K562 (cell line): ENCODE measurements around the gene JUN. TPM values are rescaled to one million over a fixed set of nuclear protein-coding genes. Genes with fewer than 3 reads are reported as not detected.

Experiments
- ATAC-seq: fragments of 200-7000 bp; cut with Tn5 transposase; 3 replicates; pipeline ENCODE4 v1.9.1; 2020; ENCODE audit warnings: moderate library complexity
- BruUV-seq: library from RNA; stranded (reverse); fragments of 400-500 nt; replicated peaks from 2 replicates; lab custom pipeline; 2021; lab: Mats Ljungman, UMichigan
- CTCF ChIA-PET: fragments of 300-600 bp; formaldehyde crosslinking; extraction: SDS; loops from one replicate; lab custom pipeline; 2021; ENCODE audit warnings: low intra/inter-chr PET ratio; lab: Yijun Ruan, JAX
- POLR2A ChIA-PET: fragments of 300-600, 350-650 bp; sonication (Branson Sonifier 250); formaldehyde crosslinking; extraction: SDS; loops from one replicate; lab custom pipeline; 2021; ENCODE audit warnings: antibody characterized with exemption, inconsistent platforms; lab: Yijun Ruan, JAX
- DNase-seq, 4 experiments: peaks; one replicate each; pipeline versions ENCODE4 v3.0.0 to v3.0.0-alpha.2; 2011 to 2018; ENCODE audit warnings: low spot score in 3 of 4, mixed read lengths in 3 of 4; ENCODE audit errors: extremely low read depth in 1 of 4
- FAIRE-seq: peaks from 2 replicates; lab custom pipeline; 2011; peaks lifted over from hg19 to GRCh38; lab: Jason Lieb, UNC
- H2AFZ ChIP-seq: 2 replicates; pipeline ENCODE4 v1.6.0; 2011; ENCODE audit warnings: low read depth, low read length, control low read depth, inconsistent platforms
- H3K27ac ChIP-seq: fragments of 200-600 bp; 3 replicates; pipeline ENCODE4 v1.8.0; 2011; ENCODE audit warnings: low read depth, mild to moderate bottlenecking, control low read depth, inconsistent platforms, low read length, moderate library complexity, mixed read lengths; ENCODE audit errors: extremely low read depth
- H3K27me3 ChIP-seq, 2 experiments: fragments of 300-600 bp in 1 of 2; 2 replicates in 1 of 2; 3 replicates in 1 of 2; pipeline versions ENCODE4 v1.6.0 to v1.8.0; 2011; ENCODE audit warnings: inconsistent platforms in 2 of 2, low read length in 2 of 2, mild to moderate bottlenecking in 1 of 2, mixed read lengths in 1 of 2, moderate library complexity in 1 of 2; ENCODE audit not compliant: control insufficient read depth in 2 of 2, insufficient read depth in 2 of 2
- H3K36me3 ChIP-seq: fragments of 300-600 bp; 3 replicates; pipeline ENCODE4 v1.8.0; 2011; ENCODE audit warnings: mild to moderate bottlenecking, low read length, inconsistent platforms; ENCODE audit not compliant: control insufficient read depth, insufficient read depth
- H3K4me1 ChIP-seq, 2 experiments: fragments of 200-600 bp in 1 of 2; replicated peaks in 1 of 2; 2 replicates in 1 of 2; 3 replicates in 1 of 2; pipeline versions ENCODE4 v1.5.1 to v1.8.0; 2011; ENCODE audit warnings: inconsistent platforms in 2 of 2, low read length in 2 of 2, mild to moderate bottlenecking in 1 of 2, mixed read lengths in 1 of 2, moderate library complexity in 1 of 2; ENCODE audit not compliant: control insufficient read depth in 2 of 2, insufficient read depth in 2 of 2
- H3K4me2 ChIP-seq: 2 replicates; pipeline ENCODE4 v1.6.1; 2011; ENCODE audit warnings: low read length, control low read depth, inconsistent platforms, mixed read lengths; ENCODE audit not compliant: insufficient read depth
- H3K4me3 ChIP-seq: fragments of 200-600 bp; sonication (generic), shearing (Covaris generic); 2 replicates; pipeline ENCODE4 v1.5.1; 2016; ENCODE audit warnings: control low read depth, inconsistent platforms
- H3K79me2 ChIP-seq: fragments of 200-600 bp; 3 replicates; pipeline ENCODE4 v1.8.0; 2011; ENCODE audit warnings: low read length, inconsistent platforms; ENCODE audit not compliant: control insufficient read depth, insufficient read depth
- H3K9ac ChIP-seq, 2 experiments: 2 replicates each; pipeline versions ENCODE4 v1.6.0 to v1.6.1; 2011; ENCODE audit warnings: low read depth in 2 of 2, low read length in 2 of 2, control low read depth in 1 of 2, inconsistent platforms in 1 of 2, mild to moderate bottlenecking in 1 of 2, mixed read lengths in 1 of 2; ENCODE audit not compliant: insufficient read depth in 1 of 2
- H3K9me1 ChIP-seq: one replicate; pipeline ENCODE4 v1.6.0; 2011; ENCODE audit warnings: inconsistent platforms, mild to moderate bottlenecking, low read length, moderate library complexity; ENCODE audit not compliant: control insufficient read depth, insufficient read depth
- H3K9me3 ChIP-seq: replicated peaks from 2 replicates; pipeline ENCODE4 v1.5.1; 2011; ENCODE audit warnings: low read depth, low read length, inconsistent platforms; ENCODE audit not compliant: control insufficient read depth, insufficient read depth
- H4K20me1 ChIP-seq: replicated peaks from 2 replicates; pipeline ENCODE4 v1.6.1; 2011; ENCODE audit warnings: low read length, inconsistent platforms, mixed read lengths; ENCODE audit not compliant: control insufficient read depth, insufficient read depth
- DLX4 ChIP-seq: fragments of 250-450 bp; sonication (Bioruptor Pico); IDR thresholded peaks from 2 replicates; pipeline ENCODE4 v1.6.1; 2021; ENCODE audit warnings: mild to moderate bottlenecking
- HMGN3 ChIP-seq: IDR thresholded peaks from 2 replicates; pipeline ENCODE4 v1.6.1; 2011; ENCODE audit warnings: borderline replicate concordance, low read depth, mild to moderate bottlenecking, mixed read lengths, low read length; ENCODE audit not compliant: insufficient read length; ENCODE audit errors: extremely low read depth
- HNRNPH1 ChIP-seq: fragments of 200-400 bp; formaldehyde crosslinking; optimal IDR thresholded peaks from 2 replicates; pipeline ENCODE3; 2017; ENCODE audit warnings: low read depth, mild to moderate bottlenecking, low read length, moderate library complexity
- KAT7 ChIP-seq: sonication (generic); formaldehyde crosslinking; IDR thresholded peaks from 2 replicates; pipeline ENCODE4 v1.8.0; 2022; ENCODE audit warnings: missing genetic modification reagents, mild to moderate bottlenecking, borderline replicate concordance
- MXI1 ChIP-seq: IDR thresholded peaks from 2 replicates; pipeline ENCODE4 v1.6.1; 2011; ENCODE audit warnings: low read depth, mild to moderate bottlenecking, improper control_type of control experiment, low read length
- NFIX ChIP-seq: fragments of 250-450 bp; sonication (Bioruptor Pico); IDR thresholded peaks from 2 replicates; pipeline ENCODE4 v1.4.0; 2020; ENCODE audit warnings: low read depth, mild to moderate bottlenecking, moderate library complexity
- PTRF ChIP-seq: fragments of 450-650 bp; IDR thresholded peaks from 2 replicates; pipeline ENCODE4 v1.6.1; 2016; ENCODE audit warnings: mild to moderate bottlenecking, missing genetic modification characterization, missing compliant biosample characterization
- SMAD4 ChIP-seq: fragments of 250-450 bp; sonication (Bioruptor Pico); conservative IDR thresholded peaks from 2 replicates; pipeline ENCODE4 v1.8.0; 2021; ENCODE audit warnings: inconsistent platforms, mild to moderate bottlenecking, moderate library complexity
- SRF ChIP-seq, 2 experiments: fragments of 250-450, 450-650 bp in 1 of 2; sonication (Bioruptor Pico) in 1 of 2; sonication (generic) in 1 of 2; formaldehyde crosslinking; IDR thresholded peaks; 2 replicates each; pipeline versions ENCODE4 v1.5.0 to v1.5.1; 2020 to 2022; ENCODE audit warnings: mild to moderate bottlenecking in 1 of 2, missing genetic modification reagents in 1 of 2
- TBL1XR1 ChIP-seq, 2 experiments: IDR thresholded peaks; 2 replicates each; pipeline ENCODE4 v1.6.1; 2012; ENCODE audit warnings: improper control_type of control experiment in 2 of 2, low read length in 2 of 2, mild to moderate bottlenecking in 1 of 2
- TRIM24 ChIP-seq, 2 experiments: fragments of 450-650 bp; IDR thresholded peaks; 2 replicates each; pipeline ENCODE4 v1.6.1; 2016
- ZBTB17 ChIP-seq: fragments of 450-650 bp; formaldehyde crosslinking; IDR thresholded peaks from 2 replicates; pipeline ENCODE4 v1.4.0; 2020; ENCODE audit warnings: mild to moderate bottlenecking
- ZNF347 ChIP-seq: fragments of 450-650 bp; formaldehyde crosslinking; IDR thresholded peaks from 2 replicates; pipeline ENCODE4 v1.4.0; 2020; ENCODE audit warnings: low read depth, mild to moderate bottlenecking, moderate library complexity
- ZNF583 ChIP-seq: fragments of 250-450 bp; sonication (Bioruptor Pico); IDR thresholded peaks from 2 replicates; pipeline ENCODE4 v1.4.0; 2020
- ZNF695 ChIP-seq: fragments of 450-650 bp; formaldehyde crosslinking; IDR thresholded peaks from 2 replicates; pipeline ENCODE4 v1.4.0; 2020; ENCODE audit warnings: mild to moderate bottlenecking, moderate library complexity
- WGBS: fragments of 100-300 bp; shearing (Covaris generic); methylation state at CpG from one replicate; pipeline ENCODE4 v1.1.6; 2016; ENCODE audit warnings: low coverage, mixed read lengths; ENCODE audit not compliant: insufficient coverage; ENCODE audit errors: missing lambda C conversion rate; 5-methylcytosine and 5-hydroxymethylcytosine counted together
- in situ Hi-C: fragments of 300-500 bp; cut with MboI; formaldehyde crosslinking; loops from 4 replicates; pipeline ENCODE4 v1.15.0; 2018; ENCODE audit warnings: inconsistent platforms, mixed read lengths
- intact Hi-C: fragments of 100-400 bp; cut with micrococcal nuclease; formaldehyde crosslinking; loops from 2 replicates; pipeline ENCODE4 v1.14.2; 2022
- polyA plus RNA-seq, 8 experiments: library from polyadenylated mRNA; depleted of rRNA in 4 of 8; stranded (reverse) in 5 of 8; unstranded in 3 of 8; fragments of >200 nt; fragmentation: Nextera tagmentation in 2 of 8; fragmentation: Illumina TruSeq in 1 of 8; extraction: Ambion mirVana in 2 of 8; extraction: Trizol in 1 of 8; gene quantifications; 2 replicates each; pipeline versions ENCODE4 v1.2.1 to v1.2.3, GENCODE V29; 2011 to 2014; ENCODE audit warnings: inconsistent platforms in 1 of 8, missing spikeins in 1 of 8
- total RNA-seq, 7 experiments: library from RNA; depleted of rRNA in 6 of 7; stranded (reverse); fragments of >200 nt in 6 of 7; fragmentation: Illumina TruSeq in 2 of 7; extraction: Trizol in 2 of 7; gene quantifications; 2 replicates each; pipeline versions ENCODE4 v1.2.1 to v1.2.3, GENCODE V29; 2011 to 2021; ENCODE audit warnings: low replicate concordance in 1 of 7
- TF ChIP-seq, protein P1 (sequence below): fragments of 250-450 bp; sonication (Bioruptor Pico); IDR thresholded peaks from 2 replicates; pipeline ENCODE4 v1.4.0; 2020
- TF ChIP-seq, protein P2 (sequence below): IDR thresholded peaks from 2 replicates; pipeline ENCODE4 v1.6.1; 2014; ENCODE audit warnings: antibody characterized with exemption
- TF ChIP-seq, protein P3 (sequence below): fragments of 450-650 bp; IDR thresholded peaks from 2 replicates; pipeline ENCODE4 v1.6.1; 2017; ENCODE audit warnings: mild to moderate bottlenecking, moderate library complexity

JUN gene
- total and polyA plus RNA-seq, 9 of the 15 experiments (the other 6 are each of a cell fraction or from before 2014, with no cell fraction given): 0.32 to 23.4 (median 4.0) TPM

DNA sequence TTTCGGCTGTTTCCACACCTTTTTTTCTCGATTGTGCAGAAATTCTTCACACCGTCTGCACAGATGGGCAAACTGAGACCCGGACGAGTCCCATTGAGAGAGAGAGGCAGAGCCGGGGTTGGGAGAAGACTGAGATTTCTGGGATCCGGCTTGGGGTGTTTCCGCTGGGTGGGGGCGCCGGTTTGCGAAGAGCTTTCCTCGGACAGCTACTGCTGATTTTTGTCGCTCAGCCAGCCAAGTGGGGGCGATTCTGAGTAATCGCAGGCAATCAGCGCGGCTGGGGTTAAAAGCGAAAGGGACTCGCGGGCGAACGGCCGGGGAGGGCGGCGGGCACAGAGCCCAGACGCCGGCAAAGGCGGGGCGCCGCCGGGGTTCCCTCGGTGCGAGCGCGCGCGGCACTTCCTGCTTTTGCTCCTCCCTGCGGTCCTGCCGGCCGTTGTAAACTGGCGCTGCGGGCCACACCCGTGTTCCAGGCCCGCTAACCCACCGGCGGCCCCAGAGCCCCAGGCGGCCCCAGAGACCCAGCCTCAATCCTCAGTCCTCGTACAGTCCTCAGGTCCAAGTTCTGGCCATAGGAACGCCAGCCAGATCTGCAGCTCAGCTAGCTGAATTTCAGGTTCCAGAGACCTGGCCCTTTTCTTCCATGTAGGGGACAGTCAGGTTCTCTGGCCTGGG lies 32.4 kb upstream of the JUN start:
- POLR2A ChIA-PET: interaction anchor here (0.7 to 1.1 kb wide), 3 partner anchors 9 to 481 kb away, joined by 3 to 5 read pairs (median 3); partner anchors contain the start of gene FGGY
- Histone ChIP-seq H3K9me3 (no peaks in the 10 kb centered on the region; the same call in 1 of the 2 replicates), H3K9ac (peak overlapping the region; percentile 89 to 91), H4K20me1 (no peaks in the 10 kb centered on the region), H3K4me2 (peak overlapping the region; percentile 76), H3K4me3 (peak overlapping the region; percentile 47), H3K4me1 (peaks cover 21 to 27% of the 10 kb centered on the region in 2 experiments), H3K27ac (peak overlapping the region; percentile 93), H2AFZ (peak overlapping the region; percentile 98), H3K9me1 (no peaks in the 10 kb centered on the region), H3K79me2 (no peaks in the 10 kb centered on the region), H3K27me3 (no peaks in the 10 kb centered on the region), H3K36me3 (no peaks in the 10 kb centered on the region)
- DNase-seq (peak; percentile 73 to 90 (median 80)), FAIRE-seq (no peak), ATAC-seq (peak; percentile 94)
- BruUV-seq: no TSS peak
- in situ Hi-C loops (no loop called here), intact Hi-C loops (no loop called here)
- CTCF ChIA-PET: no interaction called here
- under 1% methylated on average over 37 of the region's 49 CpGs for WGBS
- TF ChIP-seq MXI1 (no peak), HMGN3 (peak; percentile 99), DLX4 (CRISPR knock-in tag) (no peak), NFIX (CRISPR knock-in tag) (no peak), KAT7 (peak; percentile 82; the same call in 1 of the 2 replicates), SMAD4 (peak; percentile 98), ZNF347 (CRISPR knock-in tag) (no peak), ZBTB17 (peak; percentile 53; the same call in 1 of the 2 replicates), HNRNPH1 (no peak), TRIM24 (IDR thresholded peaks at IDR 0.05) (0 out of 4 replicates have a peak, but pooled peaks of 1 of the 2 experiments have one; percentile 38), ZNF583 (CRISPR knock-in tag) (0 out of 2 replicates have a peak, but pooled peaks have one; percentile 6), PTRF (tag) (no peak), ZNF695 (CRISPR knock-in tag) (no peak), SRF (CRISPR knock-in tag; IDR thresholded peaks at IDR 0.05) (peak in 1 of 2 experiments; percentile 75; a peak in 2 of 4 replicates), TBL1XR1 (IDR thresholded peaks at IDR 0.05; ENCODE audit: low read length in 2 of 2) (peak; percentile 41 to 86; a peak in 3 of 4 replicates)
- TF ChIP-seq, protein P1, sequence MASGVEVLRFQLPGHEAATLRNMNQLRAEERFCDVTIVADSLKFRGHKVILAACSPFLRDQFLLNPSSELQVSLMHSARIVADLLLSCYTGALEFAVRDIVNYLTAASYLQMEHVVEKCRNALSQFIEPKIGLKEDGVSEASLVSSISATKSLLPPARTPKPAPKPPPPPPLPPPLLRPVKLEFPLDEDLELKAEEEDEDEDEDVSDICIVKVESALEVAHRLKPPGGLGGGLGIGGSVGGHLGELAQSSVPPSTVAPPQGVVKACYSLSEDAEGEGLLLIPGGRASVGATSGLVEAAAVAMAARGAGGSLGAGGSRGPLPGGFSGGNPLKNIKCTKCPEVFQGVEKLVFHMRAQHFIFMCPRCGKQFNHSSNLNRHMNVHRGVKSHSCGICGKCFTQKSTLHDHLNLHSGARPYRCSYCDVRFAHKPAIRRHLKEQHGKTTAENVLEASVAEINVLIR (CRISPR knock-in tag): no peak
- TF ChIP-seq, protein P2, sequence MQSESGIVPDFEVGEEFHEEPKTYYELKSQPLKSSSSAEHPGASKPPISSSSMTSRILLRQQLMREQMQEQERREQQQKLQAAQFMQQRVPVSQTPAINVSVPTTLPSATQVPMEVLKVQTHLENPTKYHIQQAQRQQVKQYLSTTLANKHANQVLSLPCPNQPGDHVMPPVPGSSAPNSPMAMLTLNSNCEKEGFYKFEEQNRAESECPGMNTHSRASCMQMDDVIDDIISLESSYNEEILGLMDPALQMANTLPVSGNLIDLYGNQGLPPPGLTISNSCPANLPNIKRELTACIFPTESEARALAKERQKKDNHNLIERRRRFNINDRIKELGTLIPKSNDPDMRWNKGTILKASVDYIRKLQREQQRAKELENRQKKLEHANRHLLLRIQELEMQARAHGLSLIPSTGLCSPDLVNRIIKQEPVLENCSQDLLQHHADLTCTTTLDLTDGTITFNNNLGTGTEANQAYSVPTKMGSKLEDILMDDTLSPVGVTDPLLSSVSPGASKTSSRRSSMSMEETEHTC: no peak
- TF ChIP-seq, protein P3, sequence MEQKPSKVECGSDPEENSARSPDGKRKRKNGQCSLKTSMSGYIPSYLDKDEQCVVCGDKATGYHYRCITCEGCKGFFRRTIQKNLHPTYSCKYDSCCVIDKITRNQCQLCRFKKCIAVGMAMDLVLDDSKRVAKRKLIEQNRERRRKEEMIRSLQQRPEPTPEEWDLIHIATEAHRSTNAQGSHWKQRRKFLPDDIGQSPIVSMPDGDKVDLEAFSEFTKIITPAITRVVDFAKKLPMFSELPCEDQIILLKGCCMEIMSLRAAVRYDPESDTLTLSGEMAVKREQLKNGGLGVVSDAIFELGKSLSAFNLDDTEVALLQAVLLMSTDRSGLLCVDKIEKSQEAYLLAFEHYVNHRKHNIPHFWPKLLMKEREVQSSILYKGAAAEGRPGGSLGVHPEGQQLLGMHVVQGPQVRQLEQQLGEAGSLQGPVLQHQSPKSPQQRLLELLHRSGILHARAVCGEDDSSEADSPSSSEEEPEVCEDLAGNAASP: no peak
